Ramos (cell line): ENCODE data around the gene TRPM4.

Experiments
- in situ Hi-C: fragments of 300-500 bp; cut with MboI; formaldehyde crosslinking; loops from one replicate; pipeline ENCODE4 v1.14.3; 2022; ENCODE audit warnings: low sequenced_read_pairs; ENCODE audit not compliant: unreplicated experiment

Gene TRPM4

GRCh38 chr19:49182848-49183375 is 25.3 kb downstream of the TRPM4 start:
- in situ Hi-C loops: no loop called here

GRCh38 chr19:49186108-49186507 is 28.5 kb downstream of the TRPM4 start:
- in situ Hi-C loops: no loop called here

- in situ Hi-C loops: no loop called here
Measured at GRCh38 chr19:49188626-49189200, 31.1 kb downstream of the TRPM4 start.

- in situ Hi-C loops: no loop called here
Measured at GRCh38 chr19:49189259-49189658, 31.7 kb downstream of the TRPM4 start.

DNA sequence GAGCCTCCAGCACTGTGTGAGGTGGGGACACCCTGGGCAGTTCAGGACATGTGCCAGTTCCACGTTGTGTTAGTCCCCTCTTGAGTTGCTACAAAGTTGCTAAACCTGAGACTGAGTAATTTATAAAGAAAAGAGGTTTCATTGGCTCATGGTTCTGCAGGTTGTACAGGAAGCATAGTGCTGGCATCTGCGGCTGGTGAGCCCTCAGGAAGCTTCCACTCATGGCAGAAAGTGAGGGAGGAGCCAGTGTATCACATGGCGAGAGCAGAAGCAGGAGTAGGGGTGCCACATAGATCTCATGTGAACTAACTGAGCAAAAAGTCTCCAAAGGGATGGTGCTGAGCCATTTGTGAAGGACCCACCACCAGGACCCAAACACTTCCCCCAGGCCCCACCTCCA is 33.2 kb downstream of the TRPM4 start:
- in situ Hi-C loops: no loop called here

DNA sequence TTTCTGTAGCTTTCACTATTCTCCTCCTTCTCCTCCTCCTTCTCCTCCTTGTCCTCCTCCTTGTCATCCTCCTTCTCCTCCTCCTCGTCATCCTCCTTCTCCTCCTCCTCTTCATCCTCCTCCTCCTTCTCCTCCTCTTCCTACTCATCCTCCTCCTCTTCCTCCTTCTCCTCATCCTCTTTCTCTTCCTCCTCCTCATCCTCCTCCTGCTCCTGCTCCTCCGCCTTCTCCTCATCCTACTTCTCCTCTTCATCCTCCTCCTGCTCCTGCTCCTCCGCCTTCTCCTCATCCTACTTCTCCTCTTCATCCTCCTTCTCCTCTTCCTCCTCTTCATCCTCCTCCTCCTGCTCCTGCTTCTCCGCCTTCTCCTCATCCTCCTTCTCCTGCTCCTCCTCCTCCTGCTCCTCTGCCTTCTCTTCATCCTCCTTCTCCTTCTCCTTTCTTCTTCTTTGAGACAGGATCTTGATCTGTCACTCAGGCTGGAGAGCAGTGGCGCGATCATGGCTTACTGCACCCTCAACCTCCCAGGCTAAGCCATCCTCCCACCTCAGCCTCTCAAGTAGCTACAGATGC is 36.3 kb downstream of the TRPM4 start:
- in situ Hi-C loops: no loop called here

DNA sequence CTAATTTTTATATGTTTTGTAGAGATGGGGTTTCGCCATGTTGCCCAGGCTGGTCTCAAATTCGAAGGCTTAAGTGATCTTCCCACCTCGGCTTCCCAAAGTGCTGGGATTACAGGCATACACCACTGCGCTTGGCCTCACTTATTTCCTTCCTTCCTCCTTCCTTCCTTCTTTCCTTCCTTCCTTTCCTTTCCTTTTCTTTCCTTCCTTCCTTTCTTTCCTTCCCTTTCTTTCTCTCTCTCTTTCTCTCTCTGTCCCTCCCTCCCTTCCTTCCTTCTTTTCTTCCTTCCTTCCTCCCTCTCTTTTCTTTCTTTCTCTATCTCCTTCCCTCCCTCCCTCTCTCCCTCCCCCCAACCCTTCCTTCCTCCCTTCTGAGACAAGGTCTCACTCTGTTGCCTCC is 36.8 kb downstream of the TRPM4 start:
- in situ Hi-C loops: no loop called here

GRCh38 chr19:49196527-49197240 is 39.1 kb downstream of the TRPM4 start:
- in situ Hi-C loops: no loop called here

- in situ Hi-C loops: loop anchor here (10.0 kb wide), 2 partner anchors 106 to 416 kb away; no protein-coding TSS in a partner anchor
Measured at GRCh38 chr19:49200238-49200862, 42.8 kb downstream of the TRPM4 start.

DNA sequence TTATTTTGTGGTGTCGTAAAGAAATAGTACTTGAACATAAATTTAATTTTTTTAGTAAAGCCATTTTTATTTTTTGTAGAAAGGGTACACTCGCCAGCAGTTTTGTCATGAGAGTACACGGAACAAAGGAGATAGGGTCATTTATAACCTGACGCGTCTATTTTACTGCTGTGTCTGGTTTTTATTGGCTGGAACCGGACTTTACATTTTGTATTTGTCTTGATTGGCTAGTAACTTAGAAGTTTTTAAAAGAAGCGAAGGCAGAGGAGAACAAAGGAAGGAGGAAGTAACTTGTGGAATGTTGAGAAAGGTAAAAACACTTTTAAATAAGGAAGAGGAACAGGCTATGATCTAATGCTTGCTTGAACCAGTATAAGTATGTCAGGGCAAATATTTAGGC is 43.5 kb downstream of the TRPM4 start:
- in situ Hi-C loops: loop anchor here (10.0 kb wide), 2 partner anchors 106 to 416 kb away; no protein-coding TSS in a partner anchor

DNA sequence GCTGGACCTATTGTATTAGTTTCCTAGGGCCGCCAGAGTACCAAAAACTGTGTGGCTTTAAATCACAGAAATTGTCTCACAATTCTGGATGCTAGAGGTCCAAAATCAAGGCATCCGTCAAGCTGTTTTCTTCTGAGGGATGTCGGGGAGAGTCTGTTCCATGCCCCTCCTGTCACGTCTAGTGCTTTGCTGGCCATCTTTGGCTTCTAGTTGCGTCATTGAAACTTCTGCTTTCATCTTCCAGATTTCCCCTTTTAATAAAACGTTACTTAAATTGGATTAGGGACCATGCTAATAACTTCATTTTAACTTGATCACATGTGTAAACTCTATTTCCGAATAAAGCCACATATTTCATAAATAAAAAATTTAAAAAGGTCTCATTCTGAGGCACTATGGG is 47.5 kb downstream of the TRPM4 start:
- in situ Hi-C loops: loop anchor here (10.0 kb wide), 2 partner anchors 110 to 420 kb away; no protein-coding TSS in a partner anchor

GRCh38 chr19:49209502-49209901 is 51.9 kb downstream of the TRPM4 start:
- in situ Hi-C loops: loop anchor here (10.0 kb wide), 2 partner anchors 115 to 425 kb away; no protein-coding TSS in a partner anchor

DNA sequence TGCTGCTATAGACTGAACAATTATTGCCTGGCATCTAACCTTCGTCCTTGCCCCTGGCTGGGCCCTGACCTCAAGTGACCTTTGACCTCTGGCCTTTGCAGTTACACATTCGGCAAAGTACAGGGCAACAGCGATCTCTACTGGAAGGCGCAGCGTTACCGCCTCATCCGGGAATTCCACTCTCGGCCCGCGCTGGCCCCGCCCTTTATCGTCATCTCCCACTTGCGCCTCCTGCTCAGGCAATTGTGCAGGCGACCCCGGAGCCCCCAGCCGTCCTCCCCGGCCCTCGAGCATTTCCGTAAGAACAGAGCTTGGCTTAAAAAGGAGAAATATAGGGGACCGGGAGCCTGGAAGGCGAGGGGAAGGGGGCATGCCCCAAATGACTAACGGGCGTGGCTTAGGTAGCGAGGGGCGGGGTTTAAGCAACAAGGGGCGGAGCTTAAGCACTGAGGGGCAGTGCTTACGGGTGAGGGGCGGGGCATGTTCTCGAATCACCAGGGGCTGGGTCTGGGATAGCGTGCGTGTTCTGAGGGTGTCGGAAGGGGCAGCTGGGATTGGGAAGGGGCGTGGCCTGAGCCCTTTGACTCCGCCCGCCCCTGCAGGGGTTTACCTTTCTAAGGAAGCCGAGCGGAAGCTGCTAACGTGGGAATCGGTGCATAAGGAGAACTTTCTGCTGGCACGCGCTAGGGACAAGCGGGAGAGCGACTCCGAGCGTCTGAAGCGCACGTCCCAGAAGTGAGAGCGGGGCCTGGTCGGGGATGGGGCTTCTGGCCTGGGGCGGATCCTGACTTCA is 52.7 kb downstream of the TRPM4 start:
- in situ Hi-C loops: no loop called here

DNA sequence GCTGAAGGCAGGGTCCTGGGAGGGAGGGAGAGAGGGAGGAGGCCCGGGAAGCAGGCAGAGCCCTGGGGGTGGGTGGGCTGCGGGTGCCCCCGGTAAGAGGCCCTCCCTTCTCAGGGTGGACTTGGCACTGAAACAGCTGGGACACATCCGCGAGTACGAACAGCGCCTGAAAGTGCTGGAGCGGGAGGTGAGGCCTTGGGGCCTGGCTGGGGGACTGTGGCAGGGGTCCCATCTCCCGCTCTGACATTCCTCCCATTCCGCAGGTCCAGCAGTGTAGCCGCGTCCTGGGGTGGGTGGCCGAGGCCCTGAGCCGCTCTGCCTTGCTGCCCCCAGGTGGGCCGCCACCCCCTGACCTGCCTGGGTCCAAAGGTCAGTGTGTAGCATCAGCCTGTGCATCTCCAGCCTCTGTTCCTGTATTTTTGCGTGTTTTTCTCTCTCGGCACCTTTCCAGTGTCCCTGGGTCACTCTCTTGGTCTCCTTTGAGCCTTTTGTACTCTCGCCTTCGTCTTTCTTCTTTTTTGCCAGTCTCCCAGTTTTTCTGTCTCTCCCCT is 53.4 kb downstream of the TRPM4 start:
- in situ Hi-C loops: no loop called here

- in situ Hi-C loops: no loop called here
Measured at GRCh38 chr19:49212016-49212701, 54.6 kb downstream of the TRPM4 start.

GRCh38 chr19:49213791-49214190 is 56.2 kb downstream of the TRPM4 start:
- in situ Hi-C loops: no loop called here

DNA sequence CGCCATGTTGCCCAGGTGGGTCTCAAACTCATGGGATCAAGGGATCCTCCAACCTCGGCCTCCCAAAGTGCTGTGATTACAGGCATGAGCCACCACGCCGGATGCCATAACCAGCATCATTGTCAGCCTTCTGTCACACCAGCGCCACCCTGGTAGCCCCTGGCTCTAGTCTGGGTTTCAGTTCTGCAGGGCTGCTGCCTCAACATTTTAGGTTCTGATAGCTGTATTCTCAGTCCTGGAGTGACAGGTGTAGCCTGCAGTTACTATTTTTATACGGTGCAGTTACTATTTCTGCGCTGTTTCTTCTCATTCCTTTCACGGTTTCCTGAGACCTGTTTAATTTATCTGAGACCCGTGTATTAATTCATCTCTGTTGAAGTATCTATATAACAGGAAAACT is 57.1 kb downstream of the TRPM4 start:
- in situ Hi-C loops: no loop called here

DNA sequence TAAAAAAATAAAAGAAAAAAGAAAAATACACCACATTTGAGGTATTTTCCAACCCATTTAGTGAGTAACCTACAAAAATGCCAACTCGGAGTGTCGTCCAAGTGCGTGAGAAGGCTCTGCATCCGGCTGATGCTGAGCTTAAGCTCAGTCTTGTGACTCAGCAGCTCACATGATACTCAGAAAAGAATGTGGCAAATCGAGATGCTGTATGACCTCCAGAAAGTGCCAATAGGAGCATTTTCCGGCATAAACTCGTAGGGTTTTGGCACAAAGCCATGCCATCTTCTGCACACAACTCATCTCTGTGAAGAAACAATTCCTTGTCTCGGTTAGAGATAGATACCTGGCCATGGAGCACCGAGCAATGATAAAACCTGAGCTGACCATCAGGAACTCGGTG is 58.5 kb downstream of the TRPM4 start:
- in situ Hi-C loops: no loop called here

DNA sequence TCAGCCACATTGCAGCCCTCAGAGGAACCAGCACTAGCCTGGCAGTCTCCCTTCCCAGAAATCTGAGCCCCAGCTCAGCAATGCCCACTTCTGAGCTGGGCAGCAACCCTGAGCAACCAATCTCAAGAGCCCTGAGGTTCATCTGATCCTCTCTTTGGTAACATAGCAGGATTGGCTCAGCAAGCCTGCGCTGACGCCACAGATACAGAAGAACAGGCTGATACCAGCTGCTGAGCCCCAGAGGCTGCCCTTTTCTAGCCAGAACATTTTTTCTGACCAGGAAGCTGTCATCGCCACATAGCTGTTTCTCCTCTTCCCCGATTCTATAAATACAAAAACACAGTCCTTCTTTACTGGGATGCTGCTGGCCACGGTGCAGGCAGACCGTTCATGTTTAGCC is 59.8 kb downstream of the TRPM4 start:
- in situ Hi-C loops: no loop called here
